NCI-H2081 treated with DMSO at 0.1 percent for 48 hours (cell line): Measurements from ENCODE around the gene DYDC2.
"Not testable (repeated sequence)": the region's sequence is repeated elsewhere in the genome, so short reads cannot be mapped to it uniquely, and the experiment has no call there.

Experiments
- DNase-seq: peaks from one replicate; lab custom pipeline; 2025; lab: John Stamatoyannopoulos, UW

DYDC2 gene

DNA sequence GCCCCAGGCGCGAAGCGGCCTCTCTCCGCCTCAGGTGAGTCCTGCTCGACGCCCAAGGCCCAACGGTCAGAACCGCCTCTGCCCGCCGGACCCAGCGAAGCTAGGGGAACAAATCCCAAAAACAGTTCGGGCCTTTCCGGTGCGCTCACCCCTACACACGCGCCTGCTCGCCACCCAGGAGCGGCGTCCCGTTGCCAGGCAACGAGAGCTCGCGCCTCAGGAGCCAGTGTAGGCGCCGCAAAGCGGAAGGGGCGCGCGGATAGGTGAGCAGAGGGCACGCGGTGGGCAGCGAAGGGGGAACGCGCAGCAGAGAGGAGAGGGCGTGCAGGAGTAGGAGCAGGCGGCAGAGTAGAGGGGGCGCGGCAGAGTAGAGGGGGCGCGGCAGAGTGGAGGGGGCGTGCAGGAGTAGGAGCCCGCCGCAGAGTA, at the start of gene DYDC2, which contains the start of gene DYDC1:
Gene DYDC2 (plus strand): TSS at position 219 of the 426 bp plus-strand sequence. CDS start 5,663 bp downstream, outside the sequence.
Gene DYDC1 (minus strand): TSS at position 193 of the 426 bp plus-strand sequence. CDS start 4,154 bp downstream, outside the sequence.
- no peak for DNase-seq

- DNase-seq: no peak
These were observed 43.1 kb upstream of the DYDC2 start for GRCh38 chr10:80313523-80313922.

GRCh38 chr10:80315391-80315790, 41.2 kb upstream of the DYDC2 start:
- DNase-seq: no peak

DNA sequence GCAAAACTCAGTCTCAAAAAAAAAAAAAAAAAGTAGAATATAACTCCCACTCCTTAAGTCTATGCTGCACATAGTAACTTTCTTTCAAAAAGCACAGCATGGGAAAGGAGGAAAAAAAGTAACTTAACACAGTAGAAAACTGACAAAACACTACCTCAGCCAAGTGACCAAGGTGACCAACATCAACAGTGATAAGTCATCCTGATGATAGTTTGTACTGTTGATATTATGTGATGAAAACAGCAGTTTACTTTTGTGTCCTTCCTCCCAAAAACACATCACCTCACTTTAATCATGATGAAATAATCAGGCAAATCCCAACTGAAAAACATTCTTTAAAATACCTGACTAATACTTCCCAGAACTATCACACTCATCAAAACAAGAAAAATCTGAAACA, 37.8 kb upstream of the DYDC2 start:
- DNase-seq: no peak

DNA sequence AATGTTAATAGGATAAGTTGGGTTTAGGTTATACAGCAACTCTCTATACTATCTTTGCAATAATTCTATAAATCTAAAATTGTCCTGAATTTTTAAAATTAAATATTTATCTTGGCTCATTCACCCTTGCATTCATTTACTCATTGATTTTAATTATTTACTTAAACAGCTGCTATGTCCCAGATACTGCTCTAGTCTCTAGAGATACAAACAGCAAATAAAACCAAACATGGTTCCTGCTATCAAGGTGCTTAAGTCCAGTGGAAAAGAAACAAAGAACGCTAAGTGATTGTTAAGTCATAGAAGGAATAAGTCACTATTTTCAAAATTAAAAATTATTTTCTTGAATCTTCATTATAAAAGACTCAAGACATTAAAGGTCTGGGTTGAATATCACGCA, 37.3 kb upstream of the DYDC2 start:
- DNase-seq: no peak

DNA sequence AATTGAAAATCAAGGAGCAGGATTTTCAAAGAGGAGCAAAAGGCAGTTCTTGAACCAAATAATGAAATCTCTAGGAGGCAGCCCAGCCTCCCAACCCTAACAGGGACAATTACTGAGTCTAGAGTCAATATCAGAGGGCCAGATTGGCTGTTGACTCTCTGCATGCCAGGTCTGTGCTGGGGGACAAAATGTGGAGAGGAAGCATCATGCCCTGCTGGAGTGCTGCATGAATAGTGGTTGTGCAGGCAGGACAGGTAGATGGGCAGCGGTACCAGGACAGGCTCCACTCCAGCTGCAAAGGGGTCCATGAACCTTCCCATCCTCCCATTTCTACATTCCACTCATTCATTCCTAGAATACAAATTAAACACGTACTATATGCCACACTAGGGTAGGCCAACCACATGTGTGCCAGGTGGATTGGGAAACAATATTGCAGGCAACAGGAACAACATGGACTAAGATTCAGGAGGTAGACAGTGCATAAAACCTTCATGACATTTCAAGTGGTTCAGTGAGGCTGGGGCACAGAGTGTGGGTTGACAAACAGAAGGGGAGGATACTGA, 36.8 kb upstream of the DYDC2 start:
- DNase-seq: no peak

DNA sequence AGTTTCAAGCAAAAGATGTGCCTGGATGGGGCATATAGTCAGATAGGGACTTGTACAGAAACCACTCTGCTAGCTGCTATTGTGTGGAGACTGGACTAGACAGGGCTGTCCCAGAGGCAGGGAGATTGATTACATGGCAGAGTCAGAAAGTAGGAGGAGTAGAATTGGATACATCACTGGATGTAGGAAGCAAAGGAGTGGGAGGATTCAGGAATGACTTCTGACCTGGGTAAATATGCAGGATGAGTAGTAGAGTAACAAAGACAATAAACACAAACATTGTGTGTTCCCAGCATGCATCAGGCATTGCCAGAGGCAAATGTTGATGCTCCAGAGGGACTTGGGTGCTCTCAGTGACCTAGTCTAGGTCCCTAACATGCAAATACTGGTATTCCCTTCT, 36.2 kb upstream of the DYDC2 start:
- DNase-seq: no peak

- DNase-seq: no peak
These were observed 35.4 kb upstream of the DYDC2 start for GRCh38 chr10:80321183-80321582.

DNA sequence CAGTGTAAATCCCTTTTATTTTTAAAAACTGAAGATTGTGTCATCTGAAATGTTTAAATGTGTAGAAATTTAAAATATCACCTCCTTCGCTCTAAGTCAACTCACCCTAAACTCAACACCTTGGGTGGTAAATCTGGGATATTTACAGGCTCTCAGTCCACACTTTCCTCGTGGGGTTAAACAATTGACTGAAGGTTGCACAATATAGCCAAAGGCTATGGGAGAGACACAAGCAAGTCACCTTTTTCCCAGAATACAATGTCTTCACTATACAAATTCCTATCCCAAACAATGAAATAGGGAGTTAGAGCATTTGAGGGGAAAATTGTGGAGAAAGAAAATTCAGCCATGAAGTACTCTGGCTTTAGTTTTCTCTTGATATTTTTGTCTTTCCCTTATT, 34.4 kb upstream of the DYDC2 start:
- no peak for DNase-seq

DNA sequence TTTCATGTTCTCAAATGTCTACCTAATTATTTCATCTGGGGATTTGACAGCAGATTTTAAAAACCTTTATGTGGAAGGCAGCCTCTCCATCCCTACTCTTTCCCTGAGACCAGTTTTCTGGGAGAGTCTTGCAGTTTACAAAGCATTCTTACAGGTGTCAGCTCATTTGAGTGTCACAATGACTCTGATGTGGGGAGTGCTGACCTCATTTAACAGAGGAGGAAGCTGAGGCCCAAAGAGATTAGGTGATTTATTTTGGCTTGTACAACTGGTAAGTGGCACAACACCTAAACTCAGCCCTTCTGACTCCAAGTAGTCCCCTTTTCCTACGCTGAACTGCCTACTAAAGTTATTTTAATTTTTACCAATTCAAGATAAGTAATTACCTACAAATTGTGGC, 33.9 kb upstream of the DYDC2 start:
- DNase-seq: no peak

DNA sequence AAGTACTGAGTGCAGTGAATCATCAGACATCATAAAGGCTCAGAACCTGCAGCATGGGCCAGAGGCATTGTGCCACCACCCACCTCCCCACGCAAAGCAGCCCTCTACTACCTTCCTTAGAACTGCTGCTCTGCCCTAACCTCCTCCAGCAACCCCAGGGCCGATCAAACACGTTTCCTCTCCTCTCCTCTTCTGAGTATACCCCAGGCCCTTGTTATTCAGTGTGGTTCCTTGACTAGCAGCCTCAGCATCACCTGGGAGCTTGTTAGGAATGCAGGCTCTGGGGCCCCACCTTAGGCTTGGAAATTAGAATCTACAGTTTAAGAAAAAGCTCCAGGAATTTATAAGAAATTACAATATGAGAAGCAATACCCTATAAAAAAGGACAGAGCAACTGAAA, 33.3 kb upstream of the DYDC2 start:
- DNase-seq: no peak

GRCh38 chr10:80324086-80324485, 32.5 kb upstream of the DYDC2 start:
- DNase-seq: no peak

DNA sequence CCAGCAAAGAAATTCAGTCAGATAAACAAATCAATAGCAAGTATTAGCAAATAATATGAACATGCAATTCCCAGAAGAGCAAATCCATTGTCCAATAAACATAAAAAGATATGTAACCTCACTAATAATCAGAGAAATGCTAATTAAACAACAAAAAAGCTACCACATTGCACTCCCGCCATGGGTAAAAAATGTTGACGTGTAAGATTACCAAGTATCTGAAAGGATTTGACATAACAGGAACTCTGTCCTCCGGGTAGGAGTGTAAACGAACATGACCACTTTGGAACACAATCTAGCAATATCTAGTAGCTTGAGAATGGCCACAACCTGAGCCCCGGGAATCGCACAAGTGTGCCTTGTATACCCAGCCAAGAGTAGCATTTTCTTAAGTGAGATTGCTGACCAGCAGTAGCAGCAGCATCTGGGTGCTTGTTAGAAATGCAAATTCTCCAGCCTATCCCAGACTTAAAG, 31.7 kb upstream of the DYDC2 start:
- DNase-seq: no peak

- no peak for DNase-seq
These were observed 22.6 kb upstream of the DYDC2 start for GRCh38 chr10:80333983-80334382.

DNA sequence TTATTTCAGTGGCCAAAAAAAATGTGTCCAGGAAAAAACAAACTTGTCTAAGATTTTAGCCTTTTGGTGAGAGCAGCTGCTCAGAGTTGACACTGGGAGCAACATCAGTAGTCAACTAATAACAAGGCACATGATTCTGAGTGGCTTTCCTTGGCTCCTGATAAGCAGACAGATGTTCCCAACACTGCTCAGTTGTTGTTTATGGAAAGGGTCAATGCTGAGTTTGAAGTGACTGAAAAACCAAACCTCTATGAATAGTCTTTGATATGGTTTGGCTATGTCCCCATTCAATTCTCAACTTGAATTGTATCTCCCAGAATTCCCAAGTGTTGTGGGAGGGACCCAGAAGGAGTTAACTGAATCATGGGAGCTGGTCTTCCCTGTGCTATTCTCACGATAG, 12.3 kb upstream of the DYDC2 start:
- no peak for DNase-seq

- no peak for DNase-seq
These were observed 11.7 kb upstream of the DYDC2 start for GRCh38 chr10:80344912-80345311.

GRCh38 chr10:80350251-80350650, 6.3 kb upstream of the DYDC2 start:
- no peak for DNase-seq

DNA sequence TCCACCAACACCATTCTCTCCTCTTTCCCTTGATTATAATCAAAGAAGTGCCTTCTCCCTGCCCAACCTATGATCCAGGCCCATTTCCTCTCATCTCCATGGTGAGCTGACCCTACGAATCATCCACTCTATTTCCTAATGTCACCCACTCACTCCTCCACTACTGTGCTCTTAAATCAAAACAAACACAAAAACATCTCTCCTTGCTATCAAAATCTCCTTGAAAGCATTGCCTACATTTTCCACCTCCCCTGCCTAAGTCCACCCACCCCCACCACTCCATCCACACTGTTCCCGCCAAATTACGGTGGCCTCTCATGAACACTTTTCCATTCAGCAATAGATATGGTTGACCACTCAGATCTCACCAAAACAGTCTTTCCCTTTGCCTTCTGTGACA, 5.4 kb upstream of the DYDC2 start:
- no peak for DNase-seq

DNA sequence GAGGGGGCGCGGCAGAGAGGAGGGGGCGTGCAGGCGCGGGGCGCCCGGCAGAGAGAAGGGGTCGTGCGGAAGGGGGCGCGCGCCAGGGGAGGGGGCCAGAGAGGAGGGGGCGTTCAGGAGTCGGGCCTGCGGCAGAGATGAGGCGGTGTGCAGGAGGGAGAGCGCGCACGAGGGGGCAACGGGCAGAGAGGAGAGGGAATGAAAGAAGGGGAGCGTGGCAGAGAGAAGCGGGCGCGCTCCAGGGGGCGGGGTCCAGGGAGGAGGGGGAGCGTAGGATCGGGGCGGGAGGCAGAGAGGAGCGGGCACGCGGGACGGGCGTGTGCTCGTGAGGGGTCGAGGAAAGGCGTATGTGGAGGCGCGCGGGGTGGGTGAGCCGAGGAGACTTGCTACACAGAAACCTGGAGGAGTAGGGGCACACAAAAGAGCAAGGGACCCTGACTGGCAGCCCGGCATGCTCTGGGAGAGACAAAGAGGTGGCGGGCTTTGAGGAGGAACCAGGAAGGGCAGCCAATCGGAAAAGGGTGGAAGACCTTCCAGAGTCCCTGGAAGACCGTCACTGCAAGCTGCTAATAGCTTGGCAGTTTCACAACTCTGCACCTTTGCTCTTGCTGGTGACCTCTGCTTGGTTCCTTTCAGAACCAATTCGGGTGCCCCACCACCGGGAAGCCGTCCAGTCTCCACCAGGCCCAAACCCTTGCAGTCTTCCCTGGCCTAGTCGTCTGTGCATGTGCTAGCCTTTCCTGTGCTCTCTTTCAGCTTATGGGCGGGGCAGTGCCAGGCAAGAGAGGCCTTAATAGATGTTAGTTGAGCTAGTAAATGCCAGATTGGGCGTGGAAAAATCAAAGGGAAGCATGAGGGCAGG, 639 bp downstream of the DYDC2 start:
- no peak for DNase-seq

DNA sequence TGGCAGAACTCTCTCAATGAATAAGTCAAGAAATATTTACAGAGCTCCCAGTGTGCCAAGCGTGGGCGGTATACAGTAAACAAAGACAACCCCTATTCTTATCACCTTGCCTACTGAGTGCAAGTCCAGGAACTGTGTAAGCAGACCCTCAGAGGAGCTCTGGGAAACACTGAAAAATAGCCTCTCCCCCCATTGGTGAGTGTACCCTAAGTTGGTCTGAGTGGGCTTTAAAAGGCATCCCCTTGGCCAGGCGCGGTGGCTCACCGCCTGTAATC, 1.2 kb downstream of the DYDC2 start:
- no peak for DNase-seq

- DNase-seq: not testable (repeated sequence)
These were observed 2.3 kb downstream of the DYDC2 start for GRCh38 chr10:80358925-80359324.

- DNase-seq: no peak
These were observed 3.1 kb downstream of the DYDC2 start for GRCh38 chr10:80359644-80360043.

- no peak for DNase-seq
These were observed 8.9 kb downstream of the DYDC2 start for GRCh38 chr10:80365510-80365909.

- DNase-seq: no peak
These were observed 14.9 kb downstream of the DYDC2 start for GRCh38 chr10:80371467-80371866.
